Measurements from ENCODE around the gene TOR1AIP2.

GRCh38 chr1:179889589-179889988 lies 12.0 kb upstream of the TOR1AIP2 start:
- TF ChIP-seq CTCF (IDR thresholded peaks at IDR 0.05; ENCODE audit: insufficient read depth, low read length, poor library complexity, severe bottlenecking), result no peak
- TF ChIP-seq EZH2phosphoT487 (conservative IDR thresholded peaks at IDR 0.05; ENCODE audit: low read length), result no peak

All from SU-DHL-6 (cell line).